T-cell (primary cell): ENCODE data around the gene TPRA1. TPM values are rescaled to one million over a fixed set of nuclear protein-coding genes. Genes with fewer than 3 reads are reported as not detected.

ENCODE experiments used
- ATAC-seq, 4 experiments: fragments of 200-7000 bp in 3 of 4; fragments of 150-1000 bp in 1 of 4; cut with Tn5 transposase; replicated peaks in 1 of 4; 1 replicate in 3 of 4; 2 replicates in 1 of 4; pipeline ENCODE4 v1.10.0; 2021; ENCODE audit warnings: moderate library complexity in 3 of 4, mild to moderate bottlenecking in 2 of 4, moderate number of reproducible peaks in 1 of 4
- CTCF ChIA-PET, 2 donors: fragments of 300-600 bp; sonication (Branson Sonifier 250); formaldehyde crosslinking; loops; one replicate each; lab custom pipeline; 2022; ENCODE audit warnings: antibody characterized with exemption in 2 of 2; lab: Charles Lee
- POLR2A ChIA-PET, 2 donors: fragments of 300-600 bp; sonication (Branson Sonifier 250); formaldehyde crosslinking; loops; one replicate each; lab custom pipeline; 2022; ENCODE audit warnings: antibody characterized with exemption in 2 of 2; lab: Charles Lee
- DNase-seq, 35 experiments: peaks; one replicate each; pipeline versions ENCODE4 v3.0.0 to v3.0.0-alpha.2; 2013 to 2023
- H3K27ac ChIP-seq: one replicate; pipeline ENCODE4 v1.5.1; 2013; ENCODE audit warnings: low read length
- H3K27me3 ChIP-seq, 2 experiments: replicated peaks in 1 of 2; 1 replicate in 1 of 2; 2 replicates in 1 of 2; pipeline versions ENCODE4 v1.6.1 to v1.7.0; 2013; ENCODE audit warnings: low read length in 1 of 2, mixed read lengths in 1 of 2; ENCODE audit not compliant: control insufficient read depth in 2 of 2, insufficient read depth in 2 of 2; ENCODE audit errors: extremely low read depth in 1 of 2
- H3K36me3 ChIP-seq, 2 donors: 1 replicate in 1 of 2; 2 replicates in 1 of 2; pipeline versions ENCODE4 v1.6.1 to v1.7.0; 2013; ENCODE audit warnings: low read length in 1 of 2; ENCODE audit not compliant: control insufficient read depth in 2 of 2, insufficient read depth in 1 of 2; ENCODE audit errors: extremely low read depth in 1 of 2
- H3K4me1 ChIP-seq, 2 experiments: 1 replicate in 1 of 2; 2 replicates in 1 of 2; pipeline versions ENCODE4 v1.6.1 to v1.7.0; 2013; ENCODE audit warnings: low read length in 2 of 2, mixed read lengths in 1 of 2; ENCODE audit not compliant: insufficient read depth in 2 of 2, control insufficient read depth in 1 of 2; ENCODE audit errors: extremely low read depth in 1 of 2
- H3K4me3 ChIP-seq, 2 donors: 1 replicate in 1 of 2; 2 replicates in 1 of 2; pipeline versions ENCODE4 v1.5.1 to v1.7.0; 2013; ENCODE audit warnings: mild to moderate bottlenecking in 2 of 2, low read length in 1 of 2, moderate library complexity in 1 of 2; ENCODE audit not compliant: control insufficient read depth in 1 of 2; ENCODE audit errors: extremely low read depth in 1 of 2
- H3K9me3 ChIP-seq: 2 replicates; pipeline ENCODE4 v1.7.0; 2013
- H3K27ac Mint-ChIP-seq, 2 donors: one replicate each; pipeline ENCODE4 v1.8.0; 2020 to 2021; ENCODE audit warnings: mild to moderate bottlenecking in 2 of 2, mixed read lengths in 2 of 2
- H3K27me3 Mint-ChIP-seq, 2 donors: one replicate each; pipeline ENCODE4 v1.8.0; 2021 to 2022; ENCODE audit warnings: mixed read lengths in 2 of 2
- H3K36me3 Mint-ChIP-seq: one replicate; pipeline ENCODE4 v1.8.0; 2021; ENCODE audit warnings: mixed read lengths
- H3K4me1 Mint-ChIP-seq, 3 donors: one replicate each; pipeline ENCODE4 v1.8.0; 2020 to 2022; ENCODE audit warnings: mixed read lengths in 3 of 3, mild to moderate bottlenecking in 1 of 3
- H3K4me3 Mint-ChIP-seq, 3 donors: one replicate each; pipeline ENCODE4 v1.8.0; 2020 to 2022; ENCODE audit warnings: mild to moderate bottlenecking in 3 of 3, mixed read lengths in 3 of 3, moderate library complexity in 3 of 3
- H3K9me3 Mint-ChIP-seq, 3 donors: one replicate each; pipeline ENCODE4 v1.8.0; 2020 to 2022; ENCODE audit warnings: mixed read lengths in 3 of 3
- WGBS: methylation state at CpG from one replicate; pipeline ENCODE4 v1.1.5; 2013; ENCODE audit warnings: missing lambda C conversion rate; ENCODE audit not compliant: insufficient coverage; 5-methylcytosine and 5-hydroxymethylcytosine counted together
- total RNA-seq, 35 experiments: library from RNA in 6 of 35; stranded (reverse) in 6 of 35; fragments of 120-200 nt in 1 of 35; gene quantifications; one replicate each; pipeline versions ENCODE4 v1.2.1 to v1.2.4 and lab custom pipeline; 2013 to 2026

The TPRA1 gene
- total RNA-seq, 5 donors from 2014 or later (not counting 1 experiment from before 2014, with no cell fraction given) = 17.1 to 38.4 (median 34.6) TPM

- Mint-ChIP-seq H3K27ac (no peak overlapping the region), H3K9me3 (peaks cover 3 to 12% (median 10%) of the 10 kb centered on the region in 3 donors), H3K36me3 (no peaks in the 10 kb centered on the region), H3K4me3 (no peak overlapping the region), H3K4me1 (peaks cover 3 to 11% (median 6%) of the 10 kb centered on the region in 3 donors), H3K27me3 (peaks cover 3 to 4% of the 10 kb centered on the region in 2 donors)
- Histone ChIP-seq H3K27ac (no peak overlapping the region), H3K9me3 (no peaks in the 10 kb centered on the region), H3K27me3 (peaks cover 0 to 10% of the 10 kb centered on the region in 2 experiments), H3K36me3 (no peaks in the 10 kb centered on the region), H3K4me1 (no peaks in the 10 kb centered on the region), H3K4me3 (no peak overlapping the region)
- POLR2A ChIA-PET = no interaction called here
- CTCF ChIA-PET = no interaction called here
- no peak for ATAC-seq
- 100% methylated on average over 1 of the region's 6 CpGs for WGBS
- DNase-seq = no peak
Observed at GRCh38 chr3:127556565-127556964, 34.0 kb downstream of the TPRA1 start.

GRCh38 chr3:127555108-127555507 is 35.4 kb downstream of the TPRA1 start:
- ChIA-PET CTCF (interaction anchor here in 1 of 2 donors (1.4 kb wide), 1 partner anchor 9 kb away, joined by 3 read pairs; no protein-coding TSS in a partner anchor), POLR2A (no interaction called here)
- Mint-ChIP-seq H3K27me3 (peaks cover 6% of the 10 kb centered on the region in 2 donors), H3K4me1 (peaks cover under 1 to 4% (median 1%) of the 10 kb centered on the region in 3 donors), H3K9me3 (peaks cover 3 to 5% (median 5%) of the 10 kb centered on the region in 3 donors), H3K36me3 (no peaks in the 10 kb centered on the region), H3K27ac (no peak overlapping the region), H3K4me3 (no peak overlapping the region)
- Histone ChIP-seq H3K9me3 (no peaks in the 10 kb centered on the region), H3K27me3 (peaks cover 0 to 18% of the 10 kb centered on the region in 2 experiments), H3K4me3 (no peak overlapping the region), H3K4me1 (no peaks in the 10 kb centered on the region), H3K36me3 (no peaks in the 10 kb centered on the region), H3K27ac (no peak overlapping the region)
- 65% methylated on average over 2 of the region's 4 CpGs for WGBS
- DNase-seq (no peak), ATAC-seq (no peak)

DNA sequence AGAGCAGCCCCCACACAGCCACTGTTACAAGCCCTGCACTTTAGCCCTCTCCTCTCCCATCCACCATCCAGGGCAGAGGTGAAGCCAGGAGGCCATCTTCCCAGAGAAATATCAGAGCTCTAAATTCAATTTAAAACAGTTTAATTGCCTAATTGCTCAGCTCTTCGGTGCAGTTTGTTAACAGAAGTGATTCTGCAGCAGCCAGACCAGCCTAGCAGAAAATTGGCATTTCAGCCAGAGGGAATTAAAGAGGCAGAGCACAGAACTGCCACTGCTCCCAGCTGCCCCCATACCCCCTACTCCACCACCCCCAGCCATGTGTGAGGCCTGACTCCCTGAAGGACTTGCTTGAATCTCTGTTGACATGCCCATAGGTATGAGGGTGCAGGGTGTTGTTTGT is 38.5 kb downstream of the TPRA1 start:
- Histone ChIP-seq H3K9me3 (no peaks in the 10 kb centered on the region), H3K4me3 (no peak overlapping the region), H3K36me3 (no peaks in the 10 kb centered on the region), H3K4me1 (peaks cover 0 to 12% of the 10 kb centered on the region in 2 experiments), H3K27me3 (peaks cover 0 to 25% of the 10 kb centered on the region in 2 experiments), H3K27ac (no peak overlapping the region)
- peaks cover 6 to 8% (median 7%) of the 10 kb centered on the region in 3 donors for H3K4me1 Mint-ChIP-seq
- ChIA-PET CTCF (no interaction called here), POLR2A (no interaction called here)
- WGBS = no CpG with 5 or more reads among the region's 1 CpG
- no peak overlapping the region for H3K27ac Mint-ChIP-seq
- no peak overlapping the region for H3K4me3 Mint-ChIP-seq
- peaks cover 6 to 7% of the 10 kb centered on the region in 2 donors for H3K27me3 Mint-ChIP-seq
- H3K36me3 Mint-ChIP-seq = no peaks in the 10 kb centered on the region
- no peak for ATAC-seq
- no peak for DNase-seq
- no peaks in the 10 kb centered on the region for H3K9me3 Mint-ChIP-seq

DNA sequence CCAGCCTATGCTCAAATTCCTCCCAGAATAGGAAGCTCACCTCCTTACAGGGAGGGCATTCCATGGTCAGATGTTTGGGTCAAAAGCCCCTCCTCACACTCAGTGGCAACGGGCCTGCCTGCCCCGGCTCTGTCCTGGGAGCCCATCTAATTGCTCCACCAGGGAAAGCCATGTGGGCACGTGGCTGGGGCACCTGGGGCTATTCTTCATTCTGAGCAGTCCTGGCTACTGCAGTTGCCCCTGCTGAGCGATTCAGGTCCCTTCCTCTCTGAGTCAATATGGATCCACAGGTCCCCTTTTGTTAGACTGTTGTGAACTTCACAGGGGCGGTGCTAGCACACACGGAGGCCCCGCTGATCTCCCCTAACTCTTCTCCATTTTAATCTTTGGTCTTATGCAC is 39.4 kb downstream of the TPRA1 start:
- peaks cover 0 to 24% of the 10 kb centered on the region in 2 experiments for H3K27me3 ChIP-seq
- no peak overlapping the region for H3K27ac ChIP-seq
- ChIA-PET POLR2A (no interaction called here), CTCF (no interaction called here)
- no peaks in the 10 kb centered on the region for H3K36me3 Mint-ChIP-seq
- no peak overlapping the region for H3K4me3 Mint-ChIP-seq
- no peaks in the 10 kb centered on the region for H3K9me3 ChIP-seq
- H3K36me3 ChIP-seq = no peaks in the 10 kb centered on the region
- DNase-seq (no peak), ATAC-seq (no peak)
- no peak overlapping the region for H3K27ac Mint-ChIP-seq
- 85% methylated on average over 7 of the region's 7 CpGs for WGBS
- H3K4me3 ChIP-seq = no peak overlapping the region
- no peaks in the 10 kb centered on the region for H3K9me3 Mint-ChIP-seq
- H3K27me3 Mint-ChIP-seq = peaks cover 6 to 7% of the 10 kb centered on the region in 2 donors
- peaks cover 11 to 15% (median 12%) of the 10 kb centered on the region in 3 donors for H3K4me1 Mint-ChIP-seq
- peaks cover 0 to 15% of the 10 kb centered on the region in 2 experiments for H3K4me1 ChIP-seq

- 91% methylated on average over 5 of the region's 9 CpGs for WGBS
- no peak overlapping the region for H3K4me3 ChIP-seq
- Mint-ChIP-seq H3K4me3 (no peak overlapping the region), H3K4me1 (peaks cover 11 to 15% (median 12%) of the 10 kb centered on the region in 3 donors), H3K36me3 (no peaks in the 10 kb centered on the region), H3K9me3 (no peaks in the 10 kb centered on the region), H3K27ac (no peak overlapping the region), H3K27me3 (peaks cover 6 to 7% of the 10 kb centered on the region in 2 donors)
- no peak overlapping the region for H3K27ac ChIP-seq
- ATAC-seq = no peak
- no peak for DNase-seq
- no peaks in the 10 kb centered on the region for H3K9me3 ChIP-seq
- peaks cover 0 to 15% of the 10 kb centered on the region in 2 experiments for H3K4me1 ChIP-seq
- H3K27me3 ChIP-seq = peaks cover 0 to 23% of the 10 kb centered on the region in 2 experiments
- H3K36me3 ChIP-seq = no peaks in the 10 kb centered on the region
- ChIA-PET CTCF (no interaction called here), POLR2A (no interaction called here)
Observed at GRCh38 chr3:127550468-127551157, 39.9 kb downstream of the TPRA1 start.

DNA sequence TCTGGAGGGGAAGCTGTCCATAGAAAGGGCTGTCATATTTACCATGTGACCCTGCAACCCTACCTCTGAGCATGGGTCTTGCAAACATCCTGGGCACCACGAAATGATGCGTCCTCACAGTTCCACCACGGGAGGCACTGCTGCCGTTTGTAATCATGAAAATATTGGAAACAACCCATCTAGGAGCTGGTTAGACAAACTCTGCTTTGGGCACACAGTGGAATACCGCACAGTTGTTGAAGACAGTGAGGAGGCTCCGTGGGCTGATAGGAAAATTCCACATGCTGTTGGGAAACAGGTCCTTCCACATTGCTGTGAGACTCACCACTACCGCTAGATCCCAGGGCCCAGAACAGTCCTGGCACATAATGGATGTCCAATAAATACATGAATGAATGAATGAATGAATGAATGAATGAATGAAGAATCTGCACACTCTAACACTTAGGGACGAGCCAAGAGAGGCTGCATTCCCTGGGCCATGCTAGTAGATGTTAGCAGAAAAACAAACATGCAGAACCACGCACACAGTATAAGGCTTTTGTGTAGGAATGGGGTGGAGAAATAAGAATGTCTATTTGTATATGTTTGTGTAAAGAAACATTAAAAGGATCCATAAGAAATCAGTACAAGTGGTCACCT is 40.6 kb downstream of the TPRA1 start:
- Mint-ChIP-seq H3K9me3 (no peaks in the 10 kb centered on the region), H3K4me1 (peaks cover 11 to 15% (median 12%) of the 10 kb centered on the region in 3 donors), H3K27me3 (peaks cover 5 to 6% of the 10 kb centered on the region in 2 donors), H3K27ac (no peak overlapping the region), H3K4me3 (no peak overlapping the region), H3K36me3 (no peaks in the 10 kb centered on the region)
- no peaks in the 10 kb centered on the region for H3K9me3 ChIP-seq
- H3K4me1 ChIP-seq = peaks cover 0 to 15% of the 10 kb centered on the region in 2 experiments
- H3K36me3 ChIP-seq = no peaks in the 10 kb centered on the region
- ATAC-seq (no peak), DNase-seq (no peak)
- no peak overlapping the region for H3K27ac ChIP-seq
- ChIA-PET POLR2A (no interaction called here), CTCF (no interaction called here)
- no peak overlapping the region for H3K4me3 ChIP-seq
- H3K27me3 ChIP-seq = peaks cover 0 to 23% of the 10 kb centered on the region in 2 experiments
- 84% methylated on average over 8 of the region's 9 CpGs for WGBS
